Upper lobe of left lung (tissue), 6 donors: ENCODE measurements around the gene CD300LF. TPM values are rescaled to one million over a fixed set of nuclear protein-coding genes. Genes with fewer than 3 reads are reported as not detected.
A peak's percentile ranks its signal among the peaks of the same experiment; 100 is the strongest.

Experiments
- ATAC-seq, 2 donors: fragments of 200-7000 bp; cut with Tn5 transposase; one replicate each; pipeline ENCODE4 v1.9.1; 2022; ENCODE audit warnings: mild to moderate bottlenecking in 2 of 2, moderate library complexity in 2 of 2; ENCODE audit not compliant: low FRiP score in 2 of 2
- DNase-seq, 2 donors: peaks; one replicate each; pipeline ENCODE4 v3.0.0-alpha.2; 2019 to 2020
- H3K27ac ChIP-seq, 4 donors: fragments of 200-600 bp; sonication (generic); one replicate each; pipeline ENCODE4 v1.5.1; 2016 to 2019
- H3K27me3 ChIP-seq, 4 donors: fragments of 200-600 bp; sonication (generic); one replicate each; pipeline ENCODE4 v1.5.1; 2017 to 2019
- H3K36me3 ChIP-seq, 4 donors: fragments of 200-600 bp; sonication (generic); one replicate each; pipeline ENCODE4 v1.5.1; 2016 to 2019
- H3K4me1 ChIP-seq, 4 donors: fragments of 200-600 bp; sonication (generic); one replicate each; pipeline ENCODE4 v1.5.1; 2018 to 2019
- H3K4me3 ChIP-seq, 4 donors: fragments of 200-600 bp; sonication (generic); one replicate each; pipeline ENCODE4 v1.5.1; 2017 to 2019; ENCODE audit warnings: mild to moderate bottlenecking in 2 of 4, moderate library complexity in 1 of 4
- H3K9me3 ChIP-seq, 4 donors: fragments of 200-600 bp; sonication (generic); one replicate each; pipeline ENCODE4 v1.5.1; 2018 to 2019
- EP300 ChIP-seq, 4 donors: sonication (generic); formaldehyde crosslinking; IDR thresholded peaks; one replicate each; pipeline ENCODE4 v1.5.1; 2017; ENCODE audit warnings: antibody characterized with exemption in 4 of 4, control low read depth in 2 of 4
- POLR2A ChIP-seq, 4 donors: fragments of 450-650 bp; IDR thresholded peaks; one replicate each; pipeline ENCODE4 v1.5.1; 2016 to 2017; ENCODE audit warnings: antibody characterized with exemption in 4 of 4, mild to moderate bottlenecking in 2 of 4
- POLR2AphosphoS5 ChIP-seq, 2 donors: sonication (generic); formaldehyde crosslinking; IDR thresholded peaks; one replicate each; pipeline ENCODE4 v1.5.1; 2017; ENCODE audit warnings: antibody characterized with exemption in 2 of 2
- WGBS, 2 donors: methylation state at CpG; one replicate each; pipeline ENCODE4 v1.1.5; 2017 to 2018; 5-methylcytosine and 5-hydroxymethylcytosine counted together
- total RNA-seq, 6 donors: library from RNA; depleted of rRNA in 4 of 6; stranded (reverse); fragments of >200 nt in 4 of 6; gene quantifications; one replicate each; pipeline versions ENCODE4 v1.1.0 to v1.2.1, GENCODE V29; 2016 to 2021
- TF ChIP-seq, protein P1 (sequence below), 6 experiments: fragments of 450-650 bp in 4 of 6; fragments of 200-600 bp in 2 of 6; sonication (generic) in 2 of 6; IDR thresholded peaks; one replicate each; pipeline ENCODE4 v1.5.1; 2016 to 2019; ENCODE audit warnings: antibody characterized with exemption in 6 of 6
- donor health status: DM: no; HTN: no; CAD: no; lungs with moderate emphysema.
- donor health status: DM: no; HTN: yes; CAD: no; lungs with severe emphysema.

CD300LF gene
- total RNA-seq, 6 donors from 2014 or later = 14.5 to 70.2 (median 33.4) TPM

- Histone ChIP-seq H3K27me3 (no peaks in the 10 kb centered on the region), H3K27ac (no peak overlapping the region), H3K9me3 (no peaks in the 10 kb centered on the region), H3K4me1 (peaks cover 0 to 19% (median 0%) of the 10 kb centered on the region in 4 donors), H3K4me3 (no peak overlapping the region), H3K36me3 (no peaks in the 10 kb centered on the region)
- no peak for DNase-seq
- TF ChIP-seq POLR2A (IDR thresholded peaks at IDR 0.05) (no peak), POLR2AphosphoS5 (IDR thresholded peaks at IDR 0.05) (no peak), EP300 (IDR thresholded peaks at IDR 0.05) (no peak)
- TF ChIP-seq, protein P1, sequence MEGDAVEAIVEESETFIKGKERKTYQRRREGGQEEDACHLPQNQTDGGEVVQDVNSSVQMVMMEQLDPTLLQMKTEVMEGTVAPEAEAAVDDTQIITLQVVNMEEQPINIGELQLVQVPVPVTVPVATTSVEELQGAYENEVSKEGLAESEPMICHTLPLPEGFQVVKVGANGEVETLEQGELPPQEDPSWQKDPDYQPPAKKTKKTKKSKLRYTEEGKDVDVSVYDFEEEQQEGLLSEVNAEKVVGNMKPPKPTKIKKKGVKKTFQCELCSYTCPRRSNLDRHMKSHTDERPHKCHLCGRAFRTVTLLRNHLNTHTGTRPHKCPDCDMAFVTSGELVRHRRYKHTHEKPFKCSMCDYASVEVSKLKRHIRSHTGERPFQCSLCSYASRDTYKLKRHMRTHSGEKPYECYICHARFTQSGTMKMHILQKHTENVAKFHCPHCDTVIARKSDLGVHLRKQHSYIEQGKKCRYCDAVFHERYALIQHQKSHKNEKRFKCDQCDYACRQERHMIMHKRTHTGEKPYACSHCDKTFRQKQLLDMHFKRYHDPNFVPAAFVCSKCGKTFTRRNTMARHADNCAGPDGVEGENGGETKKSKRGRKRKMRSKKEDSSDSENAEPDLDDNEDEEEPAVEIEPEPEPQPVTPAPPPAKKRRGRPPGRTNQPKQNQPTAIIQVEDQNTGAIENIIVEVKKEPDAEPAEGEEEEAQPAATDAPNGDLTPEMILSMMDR (IDR thresholded peaks at IDR 0.05) = no peak
- 66 to 76% methylated on average over 9 of the region's 9 CpGs for WGBS, 2 donors
- ATAC-seq = peak in 1 of 2 donors; percentile 39
These were observed 10.4 kb downstream of the CD300LF start for GRCh38 chr17:74702116-74702871.

DNA sequence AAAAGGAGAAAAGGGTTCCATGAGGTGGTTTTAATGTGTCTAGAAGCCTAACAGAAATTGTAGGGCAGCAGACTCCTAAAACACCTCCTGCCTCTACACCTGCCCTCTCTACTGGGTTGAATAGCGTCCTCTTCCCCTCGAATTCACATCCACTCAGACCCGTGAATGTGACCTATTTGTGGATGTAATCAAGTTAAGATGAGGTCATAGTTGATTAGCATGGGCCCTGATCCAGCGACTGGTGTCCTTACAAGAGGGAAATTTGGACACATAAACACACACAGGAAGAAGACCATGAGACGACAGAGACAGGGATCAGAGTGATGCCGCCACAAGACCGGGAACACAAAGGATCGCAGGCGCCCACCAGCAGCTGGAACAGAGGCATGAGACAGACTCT lies 13.5 kb downstream of the CD300LF start:
- DNase-seq (no peak), ATAC-seq (no peak)
- WGBS, 2 donors = 57 to 63% methylated on average over 9 of the region's 9 CpGs
- H3K36me3 ChIP-seq = no peaks in the 10 kb centered on the region
- H3K27me3 ChIP-seq = no peaks in the 10 kb centered on the region
- no peak overlapping the region for H3K4me3 ChIP-seq
- H3K9me3 ChIP-seq = no peaks in the 10 kb centered on the region
- peaks cover 0 to 14% (median 0%) of the 10 kb centered on the region in 4 donors for H3K4me1 ChIP-seq
- no peak overlapping the region for H3K27ac ChIP-seq
- TF ChIP-seq EP300 (IDR thresholded peaks at IDR 0.05) (no peak), POLR2A (IDR thresholded peaks at IDR 0.05) (no peak), POLR2AphosphoS5 (IDR thresholded peaks at IDR 0.05) (no peak)
- TF ChIP-seq, protein P1 (IDR thresholded peaks at IDR 0.05) = no peak

- no peaks in the 10 kb centered on the region for H3K27me3 ChIP-seq
- no peaks in the 10 kb centered on the region for H3K36me3 ChIP-seq
- DNase-seq (peak in 1 of 2 donors; percentile 56), ATAC-seq (no peak)
- no peaks in the 10 kb centered on the region for H3K9me3 ChIP-seq
- WGBS, 2 donors = 92 to 94% methylated on average over 7 of the region's 7 CpGs
- H3K4me1 ChIP-seq = peaks cover 0 to 9% (median 0%) of the 10 kb centered on the region in 4 donors
- H3K4me3 ChIP-seq = no peak overlapping the region
- TF ChIP-seq POLR2A (IDR thresholded peaks at IDR 0.05) (no peak), EP300 (IDR thresholded peaks at IDR 0.05) (no peak), POLR2AphosphoS5 (IDR thresholded peaks at IDR 0.05) (no peak)
- TF ChIP-seq, protein P1 (IDR thresholded peaks at IDR 0.05) = no peak
- no peak overlapping the region for H3K27ac ChIP-seq
These were observed 14.7 kb downstream of the CD300LF start for GRCh38 chr17:74698069-74698468.

DNA sequence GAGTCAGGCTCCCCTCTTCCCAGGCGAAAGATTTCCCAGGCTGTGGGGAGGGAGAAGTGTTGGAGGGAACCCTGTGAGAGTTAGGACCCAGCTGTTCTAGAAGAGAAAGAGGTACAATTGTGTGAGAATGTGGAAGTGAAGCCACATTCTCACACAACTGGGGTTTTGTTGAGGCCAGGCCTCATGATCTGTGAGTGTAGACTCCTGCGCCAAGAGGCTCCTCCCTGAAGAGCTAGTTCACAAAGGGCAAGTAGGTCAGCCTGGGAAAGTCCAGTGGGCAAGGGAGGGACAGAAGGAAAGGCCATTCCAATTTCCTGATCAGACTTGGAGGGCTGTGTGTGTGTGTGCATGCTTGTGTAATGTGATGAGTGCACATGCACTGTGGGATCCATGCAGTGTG lies 15.2 kb downstream of the CD300LF start:
- Histone ChIP-seq H3K9me3 (no peaks in the 10 kb centered on the region), H3K4me3 (no peak overlapping the region), H3K4me1 (peaks cover 0 to 9% (median 0%) of the 10 kb centered on the region in 4 donors), H3K36me3 (no peaks in the 10 kb centered on the region), H3K27ac (no peak overlapping the region), H3K27me3 (no peaks in the 10 kb centered on the region)
- TF ChIP-seq EP300 (IDR thresholded peaks at IDR 0.05) = no peak
- TF ChIP-seq, protein P1 (IDR thresholded peaks at IDR 0.05) = no peak
- TF ChIP-seq POLR2A (IDR thresholded peaks at IDR 0.05) = no peak
- TF ChIP-seq POLR2AphosphoS5 (IDR thresholded peaks at IDR 0.05) = no peak
- no peak for DNase-seq
- WGBS, 2 donors = 89 to 96% methylated on average over 2 of the region's 2 CpGs
- ATAC-seq = no peak

- Histone ChIP-seq H3K4me1 (peaks cover 0 to 7% (median 0%) of the 10 kb centered on the region in 4 donors), H3K27me3 (no peaks in the 10 kb centered on the region), H3K9me3 (no peaks in the 10 kb centered on the region), H3K36me3 (no peaks in the 10 kb centered on the region), H3K4me3 (no peak overlapping the region), H3K27ac (no peak overlapping the region)
- TF ChIP-seq POLR2AphosphoS5 (IDR thresholded peaks at IDR 0.05) (no peak), EP300 (IDR thresholded peaks at IDR 0.05) (no peak), POLR2A (IDR thresholded peaks at IDR 0.05) (no peak)
- TF ChIP-seq, protein P1 (IDR thresholded peaks at IDR 0.05) = no peak
- ATAC-seq (no peak), DNase-seq (peak in 1 of 2 donors; percentile 44)
- 86 to 90% methylated on average over 7 to 11 of the region's 11 CpGs for WGBS, 2 donors
These were observed 17.1 kb downstream of the CD300LF start for GRCh38 chr17:74695629-74696028.
